Karpas-422 (cell line): ENCODE data around the gene OR6B1. TPM values are rescaled to one million over a fixed set of nuclear protein-coding genes. Genes with fewer than 3 reads are reported as not detected.

Experiments used
- DNase-seq: peaks from one replicate; pipeline ENCODE4 v3.0.0-alpha.2; 2015
- H2AFZ ChIP-seq: fragments of 200-600 bp; sonication (generic); 2 replicates; pipeline ENCODE4 v1.6.1; 2014; ENCODE audit warnings: antibody characterized with exemption, low read length, mixed read lengths
- H3K27ac ChIP-seq: fragments of 200-600 bp; sonication (generic); 2 replicates; pipeline ENCODE4 v1.5.1; 2014; ENCODE audit warnings: mild to moderate bottlenecking, low read length, moderate library complexity
- H3K27me3 ChIP-seq: fragments of 200-600 bp; sonication (generic); 2 replicates; pipeline ENCODE4 v1.6.1; 2014; ENCODE audit warnings: low read length, mixed read lengths
- H3K36me3 ChIP-seq: fragments of 200-600 bp; sonication (generic); 2 replicates; pipeline ENCODE4 v1.6.1; 2014; ENCODE audit warnings: low read length, mixed read lengths; ENCODE audit not compliant: insufficient read depth
- H3K4me1 ChIP-seq: fragments of 200-600 bp; sonication (generic); 2 replicates; pipeline ENCODE4 v1.6.1; 2014; ENCODE audit warnings: mild to moderate bottlenecking, low read length, mixed read lengths
- H3K4me2 ChIP-seq: fragments of 200-600 bp; sonication (generic); 2 replicates; pipeline ENCODE4 v1.6.1; 2014; ENCODE audit warnings: low read length, low read depth, mild to moderate bottlenecking; ENCODE audit not compliant: poor library complexity, severe bottlenecking
- H3K4me3 ChIP-seq: fragments of 200-600 bp; sonication (generic); 2 replicates; pipeline ENCODE4 v1.5.1; 2014; ENCODE audit warnings: mild to moderate bottlenecking, antibody characterized with exemption, low read length, mixed read lengths
- H3K79me2 ChIP-seq: fragments of 200-600 bp; sonication (generic); 2 replicates; pipeline ENCODE4 v1.6.1; 2014; ENCODE audit warnings: mild to moderate bottlenecking, low read length, mixed read lengths
- H3K9ac ChIP-seq: fragments of 200-600 bp; sonication (generic); 2 replicates; pipeline ENCODE4 v1.6.0; 2014; ENCODE audit warnings: low read length
- H3K9me2 ChIP-seq: fragments of 200-600 bp; sonication (generic), shearing (Covaris generic); replicated peaks from 2 replicates; pipeline ENCODE4 v1.6.0; 2014; ENCODE audit warnings: mild to moderate bottlenecking, low read length, moderate library complexity; ENCODE audit not compliant: insufficient read depth
- H3K9me3 ChIP-seq: fragments of 300-700, 200-600 bp; sonication (generic); 2 replicates; pipeline ENCODE4 v1.6.1; 2014; ENCODE audit warnings: low read length, mixed read lengths
- H4K20me1 ChIP-seq: fragments of 200-600 bp; sonication (generic); 2 replicates; pipeline ENCODE4 v1.6.1; 2014; ENCODE audit warnings: mild to moderate bottlenecking, antibody characterized with exemption, low read length, low read depth; ENCODE audit not compliant: insufficient read depth
- total RNA-seq: library from RNA; depleted of rRNA; stranded (reverse); fragments of >200 nt; shearing (Covaris generic); gene quantifications from 2 replicates; pipeline ENCODE4 v1.2.3, GENCODE V29; 2014; ENCODE audit warnings: low replicate concordance; rRNA removed

Gene OR6B1
- total RNA-seq, 1 experiment from 2014 or later, result not detected

DNA sequence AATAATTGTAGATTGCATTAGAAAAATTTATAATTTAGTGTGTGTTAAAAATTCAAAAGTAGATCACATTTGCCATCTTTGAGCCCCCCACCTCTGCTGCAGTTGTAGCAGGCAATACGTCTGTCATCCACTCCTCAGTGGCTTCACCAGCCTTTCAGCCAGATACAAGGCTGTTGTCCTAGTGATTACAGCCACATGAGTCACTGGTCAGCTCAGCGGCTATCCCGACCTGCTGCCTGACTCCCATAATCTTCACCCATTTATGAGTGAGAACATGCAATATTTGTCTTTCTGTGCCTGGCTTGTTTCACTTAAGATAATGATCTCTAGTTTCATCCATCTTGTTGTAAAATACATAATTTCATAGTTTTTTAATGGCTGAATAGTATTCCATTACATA lies 57.8 kb downstream of the OR6B1 start:
- Histone ChIP-seq H3K4me1 (no peaks in the 10 kb centered on the region), H3K4me3 (no peak overlapping the region), H3K36me3 (no peaks in the 10 kb centered on the region), H3K9ac (no peak overlapping the region), H3K27ac (no peak overlapping the region), H3K27me3 (no peaks in the 10 kb centered on the region), H3K4me2 (no peak overlapping the region), H3K9me3 (no peaks in the 10 kb centered on the region), H3K9me2 (no peaks in the 10 kb centered on the region), H4K20me1 (no peaks in the 10 kb centered on the region), H2AFZ (no peak overlapping the region), H3K79me2 (no peaks in the 10 kb centered on the region)
- no peak for DNase-seq

Other genes with a start within 250 kb of the OR6B1 start
- gene CTAGE6, start 242.6 kb upstream of the OR6B1 start, total RNA-seq, result not detected in 2 replicates
- gene TCAF1, start 98.1 kb upstream of the OR6B1 start, total RNA-seq, result 0.11 and 1.0 TPM in 2 replicates
- gene OR2F2, start 65.1 kb upstream of the OR6B1 start, total RNA-seq, result not detected in 2 replicates
- not detected in 2 replicates for gene OR2F1, start 45.5 kb upstream of the OR6B1 start, total RNA-seq
- not detected in 2 replicates for gene OR2A5, start 48.6 kb downstream of the OR6B1 start, total RNA-seq
- gene OR2A25, start 69.5 kb downstream of the OR6B1 start, total RNA-seq, result not detected in 2 replicates
- gene OR2A12, start 86.0 kb downstream of the OR6B1 start, total RNA-seq, result not detected in 2 replicates
- gene OR2A2, start 109.3 kb downstream of the OR6B1 start, total RNA-seq, result not detected in 2 replicates
- gene OR2A14, start 122.9 kb downstream of the OR6B1 start, total RNA-seq, result not detected in 2 replicates
- not detected in 2 replicates for gene CTAGE4, start 183.1 kb downstream of the OR6B1 start, total RNA-seq
- 0.30 and 0.36 TPM in 2 replicates for gene ARHGEF35, start 195.5 kb downstream of the OR6B1 start, total RNA-seq
- gene OR2A42, start 239.3 kb downstream of the OR6B1 start, total RNA-seq, result not detected in 2 replicates